IMR-90 (cell line): Measurements from ENCODE around the gene FOXK2. TPM values are rescaled to one million over a fixed set of nuclear protein-coding genes. Genes with fewer than 3 reads are reported as not detected.

Source experiments
- ATAC-seq: fragments of 200-7000 bp; cut with Tn5 transposase; 2 replicates; pipeline ENCODE4 v1.9.1; 2020; ENCODE audit warnings: low read depth, mild to moderate bottlenecking, moderate library complexity
- BruUV-seq: library from RNA; stranded (reverse); fragments of 400-500 nt; replicated peaks from 2 replicates; lab custom pipeline; 2021; lab: Mats Ljungman, UMichigan
- CTCF ChIA-PET: fragments of 300-600 bp; formaldehyde crosslinking; extraction: SDS; loops from one replicate; lab custom pipeline; 2021; ENCODE audit warnings: antibody characterized with exemption; lab: Yijun Ruan, JAX
- POLR2A ChIA-PET: fragments of 300-600 bp; sonication (Branson Sonifier 250); formaldehyde crosslinking; loops from one replicate; lab custom pipeline; 2022; ENCODE audit warnings: antibody characterized with exemption; ENCODE audit not compliant: unreplicated experiment; lab: Charles Lee
- DNase-seq: peaks from one replicate; pipeline ENCODE4 v3.0.0; 2013
- H2AFZ ChIP-seq: replicated peaks from 2 replicates; pipeline ENCODE3; 2013; ENCODE audit warnings: low read length, mild to moderate bottlenecking; ENCODE audit not compliant: poor library complexity
- H2AK5ac ChIP-seq: 2 replicates; pipeline ENCODE4 v1.6.1; 2013; ENCODE audit warnings: low read depth, low read length, inconsistent platforms
- H2AK9ac ChIP-seq: replicated peaks from 2 replicates; pipeline ENCODE3; 2013; ENCODE audit warnings: mild to moderate bottlenecking, low read depth, low read length, moderate library complexity; ENCODE audit not compliant: poor library complexity
- H2BK120ac ChIP-seq: 2 replicates; pipeline ENCODE4 v1.6.1; 2013; ENCODE audit warnings: low read depth, low read length, inconsistent platforms
- H2BK15ac ChIP-seq: 3 replicates; pipeline ENCODE4 v1.6.1; 2013; ENCODE audit warnings: low read depth, low read length, inconsistent platforms
- H2BK20ac ChIP-seq: 2 replicates; pipeline ENCODE4 v1.6.1; 2013; ENCODE audit warnings: low read depth, mild to moderate bottlenecking, inconsistent platforms, low read length, moderate library complexity
- H2BK5ac ChIP-seq: 2 replicates; pipeline ENCODE4 v1.6.1; 2013; ENCODE audit warnings: mild to moderate bottlenecking, low read depth, low read length, inconsistent platforms; ENCODE audit not compliant: poor library complexity, severe bottlenecking
- H3K14ac ChIP-seq: replicated peaks from 2 replicates; pipeline ENCODE4 v1.6.1; 2013; ENCODE audit warnings: low read depth, low read length, inconsistent platforms
- H3K18ac ChIP-seq: 2 replicates; pipeline ENCODE4 v1.6.1; 2013; ENCODE audit warnings: low read depth, low read length, control low read depth
- H3K23ac ChIP-seq: 2 replicates; pipeline ENCODE4 v1.6.1; 2013; ENCODE audit warnings: low read depth, low read length, inconsistent platforms
- H3K27ac ChIP-seq: 2 replicates; pipeline ENCODE4 v1.5.1; 2013; ENCODE audit warnings: mild to moderate bottlenecking, control low read depth, low read length; ENCODE audit not compliant: insufficient read depth
- H3K27me3 ChIP-seq: 2 replicates; pipeline ENCODE4 v1.6.1; 2013; ENCODE audit warnings: low read length; ENCODE audit not compliant: control insufficient read depth, insufficient read depth
- H3K36me3 ChIP-seq: 2 replicates; pipeline ENCODE4 v1.6.1; 2013; ENCODE audit warnings: low read length, mixed read lengths; ENCODE audit not compliant: control insufficient read depth, insufficient read depth
- H3K4ac ChIP-seq: 2 replicates; pipeline ENCODE4 v1.6.1; 2013; ENCODE audit warnings: low read depth, low read length, inconsistent platforms
- H3K4me1 ChIP-seq: 2 replicates; pipeline ENCODE4 v1.6.1; 2013; ENCODE audit warnings: low read length, mixed read lengths; ENCODE audit not compliant: control insufficient read depth, insufficient read depth
- H3K4me2 ChIP-seq: 2 replicates; pipeline ENCODE4 v1.6.1; 2013; ENCODE audit warnings: low read depth, mild to moderate bottlenecking, control low read depth, low read length, moderate library complexity
- H3K4me3 ChIP-seq: 2 replicates; pipeline ENCODE4 v1.5.1; 2013; ENCODE audit warnings: low read depth, mild to moderate bottlenecking, control low read depth, low read length, moderate library complexity; ENCODE audit not compliant: insufficient read depth
- H3K56ac ChIP-seq: 2 replicates; pipeline ENCODE4 v1.6.1; 2013; ENCODE audit warnings: low read length, inconsistent platforms; ENCODE audit not compliant: insufficient read depth; ENCODE audit errors: extremely low read depth
- H3K79me1 ChIP-seq, 2 experiments: 2 replicates each; pipeline ENCODE4 v1.6.1; 2013; ENCODE audit warnings: low read length in 2 of 2, inconsistent platforms in 1 of 2, low read depth in 1 of 2
- H3K9ac ChIP-seq: 2 replicates; pipeline ENCODE4 v1.6.1; 2013; ENCODE audit warnings: low read depth, low read length, control low read depth
- H3K9me1 ChIP-seq: 2 replicates; pipeline ENCODE4 v1.6.1; 2013; ENCODE audit warnings: low read length, inconsistent platforms; ENCODE audit not compliant: insufficient read depth
- H3K9me3 ChIP-seq: 2 replicates; pipeline ENCODE4 v1.6.1; 2013; ENCODE audit warnings: low read length; ENCODE audit not compliant: control insufficient read depth, insufficient read depth
- H4K20me1 ChIP-seq: 2 replicates; pipeline ENCODE4 v1.6.1; 2013; ENCODE audit warnings: low read length, inconsistent platforms; ENCODE audit not compliant: insufficient read depth
- H4K5ac ChIP-seq: 2 replicates; pipeline ENCODE4 v1.6.1; 2013; ENCODE audit warnings: mild to moderate bottlenecking, low read depth, low read length, control low read depth
- H4K8ac ChIP-seq, 2 experiments: 2 replicates each; pipeline ENCODE4 v1.6.1; 2013; ENCODE audit warnings: low read depth in 2 of 2, low read length in 2 of 2, control low read depth in 1 of 2, inconsistent platforms in 1 of 2
- H4K91ac ChIP-seq: 2 replicates; pipeline ENCODE4 v1.6.1; 2013; ENCODE audit warnings: low read depth, low read length, inconsistent platforms; ENCODE audit not compliant: insufficient read depth
- MAZ ChIP-seq: IDR thresholded peaks from 2 replicates; pipeline ENCODE4 v1.6.1; 2012; ENCODE audit warnings: low read depth, mild to moderate bottlenecking, low read length, improper control_type of control experiment, moderate library complexity, borderline replicate concordance
- RCOR1 ChIP-seq: IDR thresholded peaks from 2 replicates; pipeline ENCODE4 v1.6.1; 2012; ENCODE audit warnings: mild to moderate bottlenecking, low read length, improper control_type of control experiment; ENCODE audit not compliant: insufficient replicate concordance
- RFX5 ChIP-seq: IDR thresholded peaks from 2 replicates; pipeline ENCODE4 v1.8.0; 2012; ENCODE audit warnings: low read depth, mild to moderate bottlenecking, low read length, moderate library complexity
- WGBS, 2 experiments: methylation state at CpG; one replicate each; pipeline versions ENCODE4 v1.1.5 to v1.1.7; 2013; ENCODE audit warnings: missing lambda C conversion rate in 2 of 2; ENCODE audit not compliant: insufficient read length in 1 of 2; ENCODE audit errors: extremely low coverage in 2 of 2; 5-methylcytosine and 5-hydroxymethylcytosine counted together
- dilution Hi-C: fragments of 300-500 bp; cut with HindIII; formaldehyde crosslinking; loops from one replicate; pipeline ENCODE4 v1.14.3; 2018; ENCODE audit warnings: low sequenced_read_pairs; ENCODE audit not compliant: unreplicated experiment
- in situ Hi-C: fragments of 300-500 bp; cut with MboI; formaldehyde crosslinking; loops from 3 replicates; pipeline ENCODE4 v1.14.3; 2019; ENCODE audit warnings: low sequenced_read_pairs, inconsistent platforms, mixed read lengths
- intact Hi-C: fragments of 100-400 bp; cut with micrococcal nuclease; formaldehyde crosslinking; loops from 2 replicates; pipeline ENCODE4 v1.10.0; 2022
- polyA plus RNA-seq, 3 experiments: library from polyadenylated mRNA; depleted of rRNA; stranded (reverse); fragments of >200 nt; gene quantifications; 2 replicates each; pipeline ENCODE4 v1.2.3, GENCODE V29; 2012; ENCODE audit warnings: low replicate concordance in 1 of 3
- total RNA-seq: library from RNA; depleted of rRNA; stranded (reverse); fragments of >200 nt; gene quantifications from 2 replicates; pipeline ENCODE4 v1.2.3, GENCODE V29; 2012

FOXK2 gene
- total and polyA plus RNA-seq, 2 of the 4 experiments (the other 2 are of a cell fraction) = 12.5 to 20.0 TPM

DNA sequence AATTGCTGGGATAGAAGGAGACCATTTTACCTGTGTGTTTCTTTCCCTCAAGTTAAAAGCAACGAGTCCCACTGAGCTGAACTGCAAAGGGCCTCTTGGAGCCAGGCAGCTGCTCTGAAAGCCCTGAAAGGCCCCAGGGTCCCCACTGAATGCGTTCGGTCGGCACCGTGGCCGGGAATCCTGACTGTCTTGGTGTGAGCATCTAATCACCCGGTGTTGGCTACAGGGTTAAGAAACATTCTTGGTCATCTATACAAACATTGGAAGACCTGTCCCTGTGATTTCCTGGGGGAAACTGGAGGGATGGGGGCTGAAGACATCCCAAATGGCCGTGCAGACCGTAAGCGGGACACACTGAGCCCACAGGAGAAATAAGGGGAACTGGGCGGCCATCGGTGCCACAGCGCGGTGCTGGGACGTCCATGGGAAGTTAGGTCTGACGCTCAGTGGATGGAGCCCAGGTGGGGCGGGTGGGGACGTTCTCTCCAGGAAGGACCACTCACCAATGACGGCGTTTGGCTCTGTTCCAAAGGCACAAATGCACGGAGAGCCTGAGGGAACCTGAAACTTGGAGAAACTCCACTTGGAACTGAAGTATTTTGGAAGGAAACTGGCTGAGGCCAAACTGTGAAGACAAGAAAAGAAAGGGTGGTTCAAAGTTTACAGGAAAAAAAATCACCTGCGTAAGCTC lies 96.6 kb downstream of the FOXK2 start:
- no peaks in the 10 kb centered on the region for H3K27me3 ChIP-seq
- H3K56ac ChIP-seq = no peak overlapping the region
- H3K18ac ChIP-seq = no peak overlapping the region
- H3K36me3 ChIP-seq = peaks cover 60% of the 10 kb centered on the region
- peaks cover 3% of the 10 kb centered on the region for H3K4me1 ChIP-seq
- no peak overlapping the region for H2BK5ac ChIP-seq
- H3K9me1 ChIP-seq = no peaks in the 10 kb centered on the region
- ATAC-seq (no peak), DNase-seq (no peak)
- no peak overlapping the region for H4K5ac ChIP-seq
- CTCF ChIA-PET = no interaction called here
- no peak overlapping the region for H3K14ac ChIP-seq
- H4K8ac ChIP-seq = no peak overlapping the region
- no peak overlapping the region for H3K23ac ChIP-seq
- no peak overlapping the region for H3K27ac ChIP-seq
- H2BK15ac ChIP-seq = no peak overlapping the region
- intact Hi-C loops = no loop called here
- TF ChIP-seq RFX5 (no peak), MAZ (no peak), RCOR1 (no peak)
- H2AK5ac ChIP-seq = no peak overlapping the region
- H3K9me3 ChIP-seq = no peaks in the 10 kb centered on the region
- no peak overlapping the region for H2AK9ac ChIP-seq
- no peak overlapping the region for H3K4me3 ChIP-seq
- H4K91ac ChIP-seq = no peak overlapping the region
- no TSS peak for BruUV-seq
- H3K4ac ChIP-seq = no peak overlapping the region
- H2BK120ac ChIP-seq = no peak overlapping the region
- no peak overlapping the region for H2AFZ ChIP-seq
- peaks cover 9 to 16% of the 10 kb centered on the region in 2 experiments; a peak in 3 of 4 replicates for H3K79me1 ChIP-seq
- POLR2A ChIA-PET = interaction anchor here (0.7 kb wide), 1 partner anchor 12 kb away, joined by 6 read pairs; no protein-coding TSS in a partner anchor
- no peaks in the 10 kb centered on the region; the same call in 1 of the 2 replicates for H4K20me1 ChIP-seq
- no peak overlapping the region for H3K4me2 ChIP-seq
- dilution Hi-C loops = no loop called here
- H2BK20ac ChIP-seq = no peak overlapping the region
- in situ Hi-C loops = no loop called here
- 86% methylated on average over 5 of the region's 22 CpGs; no CpG with 5 or more reads in 1 of the 2 experiments for WGBS, 2 experiments
- no peak overlapping the region for H3K9ac ChIP-seq
